HUES48 (cell line): ENCODE data around the gene CPNE4.

Experiments
- H3K27ac ChIP-seq: one replicate; pipeline ENCODE4 v1.7.0; 2013; ENCODE audit warnings: low read depth, low read length, inconsistent platforms
- H3K27me3 ChIP-seq: 2 replicates; pipeline ENCODE4 v1.6.1; 2013; ENCODE audit warnings: mild to moderate bottlenecking, low read length; ENCODE audit not compliant: control insufficient read depth, insufficient read depth
- H3K36me3 ChIP-seq: 2 replicates; pipeline ENCODE4 v1.6.1; 2013; ENCODE audit warnings: low read length; ENCODE audit not compliant: control insufficient read depth, insufficient read depth
- H3K4me1 ChIP-seq: 2 replicates; pipeline ENCODE4 v1.6.1; 2013; ENCODE audit warnings: mild to moderate bottlenecking, low read length; ENCODE audit not compliant: control insufficient read depth, insufficient read depth
- H3K4me3 ChIP-seq: 2 replicates; pipeline ENCODE4 v1.5.1; 2013; ENCODE audit warnings: mild to moderate bottlenecking, low read depth, low read length
- H3K9ac ChIP-seq: 2 replicates; pipeline ENCODE4 v1.6.1; 2013; ENCODE audit warnings: mild to moderate bottlenecking, low read depth, low read length, moderate library complexity
- H3K9me3 ChIP-seq: 2 replicates; pipeline ENCODE4 v1.6.1; 2013; ENCODE audit warnings: low read length; ENCODE audit not compliant: control insufficient read depth, insufficient read depth

CPNE4 gene

GRCh38 chr3:132016061-132017041 lies 18.5 kb downstream of the CPNE4 start:
- Histone ChIP-seq H3K27me3 (no peaks in the 10 kb centered on the region), H3K9ac (no peak overlapping the region), H3K27ac (no peak overlapping the region), H3K9me3 (no peaks in the 10 kb centered on the region), H3K4me3 (no peak overlapping the region), H3K36me3 (no peaks in the 10 kb centered on the region), H3K4me1 (peaks cover 5% of the 10 kb centered on the region; the same call in 1 of the 2 replicates)

- H3K4me1 ChIP-seq = peaks cover 5% of the 10 kb centered on the region; the same call in 1 of the 2 replicates
- H3K27ac ChIP-seq = no peak overlapping the region
- H3K4me3 ChIP-seq = no peak overlapping the region
- no peak overlapping the region for H3K9ac ChIP-seq
- no peaks in the 10 kb centered on the region for H3K27me3 ChIP-seq
- H3K36me3 ChIP-seq = no peaks in the 10 kb centered on the region
- H3K9me3 ChIP-seq = no peaks in the 10 kb centered on the region
Measured at GRCh38 chr3:132014105-132014504, 20.7 kb downstream of the CPNE4 start.

GRCh38 chr3:132009241-132009640 lies 25.6 kb downstream of the CPNE4 start:
- Histone ChIP-seq H3K4me3 (no peak overlapping the region), H3K9me3 (no peaks in the 10 kb centered on the region), H3K27ac (no peak overlapping the region), H3K9ac (no peak overlapping the region), H3K27me3 (no peaks in the 10 kb centered on the region), H3K36me3 (no peaks in the 10 kb centered on the region), H3K4me1 (peaks cover 11% of the 10 kb centered on the region; the same call in 1 of the 2 replicates)

GRCh38 chr3:132008837-132009236 lies 26.0 kb downstream of the CPNE4 start:
- H3K9me3 ChIP-seq = no peaks in the 10 kb centered on the region
- no peaks in the 10 kb centered on the region for H3K36me3 ChIP-seq
- H3K4me1 ChIP-seq = peaks cover 9% of the 10 kb centered on the region; the same call in 1 of the 2 replicates
- H3K4me3 ChIP-seq = no peak overlapping the region
- H3K27ac ChIP-seq = no peak overlapping the region
- no peak overlapping the region for H3K9ac ChIP-seq
- no peaks in the 10 kb centered on the region for H3K27me3 ChIP-seq

GRCh38 chr3:132007617-132008016 lies 27.2 kb downstream of the CPNE4 start:
- Histone ChIP-seq H3K9ac (no peak overlapping the region), H3K27me3 (no peaks in the 10 kb centered on the region), H3K4me1 (peaks cover 17% of the 10 kb centered on the region), H3K27ac (no peak overlapping the region), H3K4me3 (no peak overlapping the region), H3K9me3 (no peaks in the 10 kb centered on the region), H3K36me3 (no peaks in the 10 kb centered on the region)

- Histone ChIP-seq H3K4me1 (peaks cover 26% of the 10 kb centered on the region), H3K4me3 (no peak overlapping the region), H3K36me3 (no peaks in the 10 kb centered on the region), H3K9me3 (no peaks in the 10 kb centered on the region), H3K9ac (no peak overlapping the region), H3K27ac (no peak overlapping the region), H3K27me3 (no peaks in the 10 kb centered on the region)
Measured at GRCh38 chr3:132006605-132007204, 28.1 kb downstream of the CPNE4 start.

GRCh38 chr3:132004571-132004970 lies 30.2 kb downstream of the CPNE4 start:
- H3K36me3 ChIP-seq = no peaks in the 10 kb centered on the region
- no peak overlapping the region for H3K9ac ChIP-seq
- no peaks in the 10 kb centered on the region for H3K9me3 ChIP-seq
- peaks cover 46% of the 10 kb centered on the region for H3K4me1 ChIP-seq
- no peak overlapping the region for H3K4me3 ChIP-seq
- no peaks in the 10 kb centered on the region for H3K27me3 ChIP-seq
- no peak overlapping the region for H3K27ac ChIP-seq

- no peaks in the 10 kb centered on the region for H3K27me3 ChIP-seq
- no peak overlapping the region for H3K27ac ChIP-seq
- no peak overlapping the region for H3K9ac ChIP-seq
- no peak overlapping the region for H3K4me3 ChIP-seq
- peaks cover 53% of the 10 kb centered on the region for H3K4me1 ChIP-seq
- H3K36me3 ChIP-seq = no peaks in the 10 kb centered on the region
- H3K9me3 ChIP-seq = no peaks in the 10 kb centered on the region
Measured at GRCh38 chr3:132003685-132004084, 31.1 kb downstream of the CPNE4 start.

- Histone ChIP-seq H3K9ac (no peak overlapping the region), H3K36me3 (no peaks in the 10 kb centered on the region), H3K4me3 (no peak overlapping the region), H3K27me3 (no peaks in the 10 kb centered on the region), H3K27ac (no peak overlapping the region), H3K9me3 (no peaks in the 10 kb centered on the region), H3K4me1 (peaks cover 66% of the 10 kb centered on the region)
Measured at GRCh38 chr3:132001999-132002398, 32.8 kb downstream of the CPNE4 start.

GRCh38 chr3:132001036-132001435 lies 33.8 kb downstream of the CPNE4 start:
- Histone ChIP-seq H3K27me3 (no peaks in the 10 kb centered on the region), H3K4me3 (no peak overlapping the region), H3K4me1 (peaks cover 62% of the 10 kb centered on the region), H3K9me3 (no peaks in the 10 kb centered on the region), H3K27ac (no peak overlapping the region), H3K36me3 (no peaks in the 10 kb centered on the region), H3K9ac (no peak overlapping the region)

GRCh38 chr3:131998027-131998426 lies 36.8 kb downstream of the CPNE4 start:
- no peak overlapping the region for H3K4me3 ChIP-seq
- peak overlapping the region; percentile 44 for H3K27ac ChIP-seq
- no peaks in the 10 kb centered on the region for H3K9me3 ChIP-seq
- peaks cover 57% of the 10 kb centered on the region for H3K4me1 ChIP-seq
- H3K27me3 ChIP-seq = no peaks in the 10 kb centered on the region
- H3K36me3 ChIP-seq = no peaks in the 10 kb centered on the region
- no peak overlapping the region for H3K9ac ChIP-seq
